WI38 (cell line): Measurements from ENCODE around the gene TMEM91.
A peak's percentile ranks its signal among the peaks of the same experiment; 100 is the strongest.

Experiments
- H3K4me3 ChIP-seq: 2 replicates; pipeline ENCODE4 v1.5.1; 2011; ENCODE audit warnings: low read depth, mild to moderate bottlenecking, control low read depth, low read length
- TF ChIP-seq, protein P1 (sequence below): IDR thresholded peaks from 2 replicates; pipeline ENCODE4 v1.5.1; 2012; ENCODE audit warnings: low read depth, mild to moderate bottlenecking, control low read depth, low read length

The TMEM91 gene

DNA sequence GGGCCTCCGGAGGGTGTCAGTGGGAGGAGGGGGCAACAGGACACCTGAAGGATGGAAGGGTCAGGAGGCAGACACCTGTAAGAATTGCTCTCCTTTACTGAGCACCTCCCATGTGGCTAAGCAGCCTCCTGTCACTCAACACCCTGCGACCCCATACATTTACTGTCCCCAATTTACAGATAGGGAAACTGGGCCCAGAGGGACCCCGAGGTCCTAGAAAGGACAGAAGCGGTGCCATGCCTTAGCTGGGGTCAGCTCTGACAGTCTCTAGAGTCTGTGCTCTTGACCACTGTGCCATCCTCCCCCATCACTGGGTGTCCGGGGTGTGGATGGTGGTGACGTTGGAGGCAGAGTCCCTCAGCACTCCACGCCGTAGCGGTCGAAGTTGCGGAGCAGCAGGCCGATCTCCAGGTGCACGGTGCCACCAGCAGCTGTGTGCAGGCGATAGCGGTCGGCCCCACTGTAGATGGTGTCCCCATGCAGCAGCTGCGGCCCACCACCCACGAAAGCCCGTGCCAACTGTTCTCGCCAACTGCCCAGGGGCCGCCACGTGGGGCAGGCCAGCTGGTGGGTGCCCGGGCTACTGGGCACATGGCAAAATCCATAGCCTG lies 21.9 kb upstream of the TMEM91 start:
- H3K4me3 ChIP-seq, result peak overlapping the region; percentile 92
- TF ChIP-seq, protein P1, sequence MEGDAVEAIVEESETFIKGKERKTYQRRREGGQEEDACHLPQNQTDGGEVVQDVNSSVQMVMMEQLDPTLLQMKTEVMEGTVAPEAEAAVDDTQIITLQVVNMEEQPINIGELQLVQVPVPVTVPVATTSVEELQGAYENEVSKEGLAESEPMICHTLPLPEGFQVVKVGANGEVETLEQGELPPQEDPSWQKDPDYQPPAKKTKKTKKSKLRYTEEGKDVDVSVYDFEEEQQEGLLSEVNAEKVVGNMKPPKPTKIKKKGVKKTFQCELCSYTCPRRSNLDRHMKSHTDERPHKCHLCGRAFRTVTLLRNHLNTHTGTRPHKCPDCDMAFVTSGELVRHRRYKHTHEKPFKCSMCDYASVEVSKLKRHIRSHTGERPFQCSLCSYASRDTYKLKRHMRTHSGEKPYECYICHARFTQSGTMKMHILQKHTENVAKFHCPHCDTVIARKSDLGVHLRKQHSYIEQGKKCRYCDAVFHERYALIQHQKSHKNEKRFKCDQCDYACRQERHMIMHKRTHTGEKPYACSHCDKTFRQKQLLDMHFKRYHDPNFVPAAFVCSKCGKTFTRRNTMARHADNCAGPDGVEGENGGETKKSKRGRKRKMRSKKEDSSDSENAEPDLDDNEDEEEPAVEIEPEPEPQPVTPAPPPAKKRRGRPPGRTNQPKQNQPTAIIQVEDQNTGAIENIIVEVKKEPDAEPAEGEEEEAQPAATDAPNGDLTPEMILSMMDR, result no peak

DNA sequence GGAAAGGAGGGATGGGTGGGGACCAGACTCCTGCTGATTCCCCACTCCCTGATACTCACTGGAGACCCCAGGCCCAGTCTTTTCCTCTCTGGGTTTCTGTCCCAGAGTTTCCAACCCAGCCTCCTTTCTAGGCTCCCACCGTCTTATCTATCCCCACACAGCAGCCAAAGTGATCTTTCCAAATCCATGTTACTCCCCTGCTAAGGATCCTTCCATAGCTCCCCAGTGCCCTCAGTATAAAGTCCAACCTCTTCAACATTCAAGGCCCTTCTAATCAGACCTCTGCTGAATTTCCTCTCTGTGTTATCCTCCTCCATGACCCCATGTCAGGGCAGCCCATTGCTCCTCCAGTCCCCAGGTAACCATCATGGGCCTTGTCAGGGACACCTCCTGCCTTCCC lies 21.3 kb upstream of the TMEM91 start:
- TF ChIP-seq, protein P1, result no peak
- H3K4me3 ChIP-seq, result no peak overlapping the region

DNA sequence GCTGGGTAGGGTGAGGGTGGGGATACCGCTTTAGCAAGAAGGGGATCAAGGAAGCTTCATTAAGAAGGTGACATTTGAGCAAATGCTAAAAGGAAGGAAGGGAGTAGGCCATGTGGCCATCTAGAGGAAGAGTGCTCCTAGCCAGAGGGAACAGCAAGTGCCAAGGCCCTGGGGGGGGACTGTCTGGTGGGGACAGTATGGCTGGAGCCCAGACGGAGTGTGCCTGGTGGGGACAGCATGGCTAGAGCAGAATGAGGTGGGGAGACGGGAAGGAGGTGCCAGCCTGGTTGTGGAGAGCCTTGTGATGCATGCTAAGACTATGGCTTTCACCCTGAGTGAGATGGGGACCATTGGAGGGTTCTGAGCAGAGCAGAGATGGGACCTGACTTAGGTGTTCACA lies 20.5 kb upstream of the TMEM91 start:
- TF ChIP-seq, protein P1, result no peak
- H3K4me3 ChIP-seq, result no peak overlapping the region

DNA sequence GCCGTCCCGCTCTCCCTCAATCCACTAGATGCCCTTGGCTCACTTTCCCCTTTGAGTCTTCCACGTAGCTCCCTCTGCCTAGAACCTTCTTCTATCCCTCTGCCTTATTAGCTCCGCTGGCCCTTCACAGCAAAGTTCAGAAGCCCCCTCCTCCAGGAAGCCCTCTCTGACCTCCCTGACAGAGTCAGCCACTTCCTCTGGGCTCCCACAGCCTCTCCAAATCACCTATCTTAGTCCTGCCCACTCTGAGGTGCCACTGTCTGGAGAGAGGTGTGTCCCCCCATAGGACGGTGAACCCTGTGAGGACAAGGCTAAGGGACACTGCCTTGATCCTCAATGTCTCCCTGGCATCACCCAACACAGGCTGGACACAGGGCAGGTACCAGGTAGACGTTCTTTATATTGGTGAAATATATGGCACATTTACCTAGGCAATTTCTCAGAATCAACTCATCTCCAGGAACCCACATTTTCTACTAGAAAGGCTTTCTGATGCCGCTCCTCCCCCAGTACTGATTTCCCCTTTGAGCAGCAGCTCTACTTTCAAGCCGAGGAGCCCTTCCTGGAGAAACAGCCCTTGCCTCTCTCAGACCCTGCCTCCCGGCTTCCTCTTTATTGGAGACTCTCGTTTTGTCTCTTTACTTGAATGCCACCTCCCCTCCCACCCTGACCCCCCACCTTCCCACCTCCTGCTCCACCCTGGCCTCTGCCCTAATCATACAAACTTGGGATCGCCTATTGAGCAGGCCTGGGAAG lies 19.2 kb upstream of the TMEM91 start:
- TF ChIP-seq, protein P1, result no peak
- no peak overlapping the region for H3K4me3 ChIP-seq

DNA sequence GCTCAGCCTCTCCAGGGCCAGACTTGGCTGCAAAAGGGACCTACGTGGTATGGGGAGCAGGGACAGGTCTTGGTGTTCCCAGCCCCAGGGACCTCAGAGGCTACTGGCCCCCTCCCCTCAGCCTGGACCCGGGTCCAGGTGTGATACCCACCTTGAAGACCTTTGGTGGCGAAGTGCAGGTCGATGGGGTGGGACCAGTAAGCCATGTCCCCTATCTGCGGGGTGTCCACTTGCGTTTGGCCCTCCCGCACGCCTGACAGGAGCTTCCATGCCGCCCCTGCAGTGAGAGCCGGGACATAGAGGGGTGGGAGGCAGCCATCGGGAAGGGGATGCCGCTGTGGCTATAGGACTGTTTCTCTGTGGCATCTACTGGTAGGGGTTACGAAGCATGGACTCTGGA lies 18.6 kb upstream of the TMEM91 start:
- TF ChIP-seq, protein P1, result no peak
- no peak overlapping the region for H3K4me3 ChIP-seq

DNA sequence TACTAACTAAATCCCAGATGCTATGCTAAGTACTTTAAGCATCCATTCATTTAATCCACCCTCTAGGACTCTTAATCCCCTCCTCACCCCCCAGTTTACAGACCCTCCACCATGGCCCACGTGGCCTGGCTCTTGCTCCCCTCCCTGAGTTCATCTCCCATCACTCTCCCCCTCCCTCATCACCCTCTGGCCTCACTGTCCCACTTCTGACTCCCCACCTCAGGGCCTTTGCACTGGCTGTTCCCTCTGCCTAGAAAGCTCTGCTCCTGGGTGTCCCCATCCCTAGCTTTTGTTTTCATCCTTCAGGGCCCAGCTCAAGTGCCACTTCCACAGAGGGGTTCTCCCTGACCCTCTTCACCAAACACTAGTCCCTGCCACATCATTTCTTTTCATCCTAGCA lies 16.6 kb upstream of the TMEM91 start:
- TF ChIP-seq, protein P1, result no peak
- H3K4me3 ChIP-seq, result no peak overlapping the region

DNA sequence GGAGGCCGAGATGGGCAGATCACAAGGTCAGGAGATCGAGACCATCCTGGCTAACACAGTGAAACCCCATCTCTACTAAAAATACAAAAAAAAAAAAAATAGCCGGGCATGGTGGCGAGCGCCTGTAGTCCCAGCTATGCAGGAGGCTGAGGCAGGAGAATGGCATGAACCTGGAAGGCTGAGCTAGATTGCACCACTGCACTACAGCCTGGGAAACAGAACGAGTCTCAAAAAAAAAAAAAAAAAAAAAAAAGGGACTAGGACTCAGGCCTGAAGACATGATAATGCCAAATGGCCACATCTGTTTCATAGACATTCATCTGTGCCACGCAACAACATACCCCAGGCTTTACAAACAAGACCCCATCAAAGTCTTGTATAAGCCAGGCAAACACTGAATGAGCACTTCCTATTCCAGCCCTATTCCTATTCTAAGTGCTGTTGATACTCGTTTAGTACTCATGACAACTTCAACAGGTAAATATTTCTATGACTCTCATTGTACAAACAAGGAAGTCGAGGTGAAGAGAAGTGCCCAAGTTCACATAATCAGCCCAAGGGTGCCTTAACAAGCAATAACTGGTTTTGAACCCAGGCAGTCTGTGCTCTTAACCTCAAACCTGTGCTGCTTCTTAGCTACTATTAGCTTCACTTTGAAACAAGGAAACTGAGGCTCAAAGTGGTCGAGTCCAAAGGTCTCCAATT lies 14.0 kb upstream of the TMEM91 start:
- H3K4me3 ChIP-seq, result no peak overlapping the region
- TF ChIP-seq, protein P1, result no peak
